Dedifferentiated amniotic fluid mesenchymal stem cell (primary cell): Measurements from ENCODE around the gene DNAAF8.
A peak's percentile ranks its signal among the peaks of the same experiment; 100 is the strongest.

ENCODE experiments used
- DNase-seq: peaks from one replicate; pipeline ENCODE4 v3.0.0-alpha.2; 2016; ENCODE audit errors: extremely low spot score

The DNAAF8 gene

DNA sequence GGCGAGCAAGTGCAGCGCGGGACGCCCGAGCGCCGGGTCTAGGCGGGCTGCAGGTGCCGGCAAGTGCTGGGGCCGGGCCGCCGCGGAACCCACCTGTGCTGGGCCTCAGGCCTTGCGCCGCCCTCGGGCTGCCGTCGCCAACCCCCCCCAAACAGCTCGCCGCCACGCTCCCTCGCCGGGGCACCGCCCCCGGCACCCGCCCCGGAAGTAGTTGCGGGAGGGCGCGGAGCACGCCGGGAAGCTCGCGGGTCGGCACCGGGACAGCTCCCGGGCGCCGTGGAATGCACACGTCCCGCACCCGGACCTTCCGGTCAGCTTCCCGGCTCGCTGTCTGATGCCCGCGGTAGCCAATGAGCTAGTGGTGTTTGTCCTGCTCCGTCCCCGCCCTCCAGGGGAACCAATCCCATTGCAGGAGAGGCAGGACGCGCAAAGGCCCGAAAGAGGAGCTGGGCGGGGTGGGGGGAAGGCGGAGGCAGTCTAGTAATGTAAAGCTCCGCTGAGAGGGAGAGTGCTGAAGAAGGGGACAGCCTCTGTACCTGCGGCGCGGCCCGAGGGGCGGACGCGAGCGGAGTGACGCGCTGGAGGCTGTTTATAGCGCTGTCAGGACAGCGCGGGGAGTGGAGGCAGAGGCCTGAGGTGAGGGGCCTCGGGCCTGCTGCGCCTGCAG, at the start of gene DNAAF8, which contains the start of gene ANKS3:
Gene DNAAF8 (plus strand): TSS at position 475 of the 667 bp plus-strand sequence. CDS start 1,978 bp downstream, outside the sequence.
Gene ANKS3 (minus strand): TSS at position 209 of the 667 bp plus-strand sequence. CDS start 4,122 bp downstream, outside the sequence.
- peak; percentile 98 for DNase-seq

DNA sequence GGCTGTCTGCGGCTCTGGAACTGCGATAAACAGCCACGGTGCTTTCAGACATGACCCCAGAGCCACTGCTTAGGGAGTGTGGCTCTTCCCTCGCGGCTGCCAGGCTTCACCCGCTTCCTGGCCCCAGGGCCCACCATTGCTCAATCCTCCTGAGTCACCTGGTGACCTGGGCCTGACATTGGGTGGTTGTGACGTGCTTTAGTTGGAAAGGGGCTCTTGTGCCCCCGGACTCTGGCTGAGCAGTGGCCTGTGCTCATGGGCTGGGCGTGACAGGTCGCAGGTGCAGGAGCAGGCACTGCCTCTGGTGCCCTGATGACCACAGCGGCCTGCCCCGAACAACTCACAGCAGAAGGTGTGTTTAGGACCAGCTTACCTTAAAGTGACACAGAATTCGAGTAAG, 49.6 kb upstream of the DNAAF8 start:
- DNase-seq = no peak

DNA sequence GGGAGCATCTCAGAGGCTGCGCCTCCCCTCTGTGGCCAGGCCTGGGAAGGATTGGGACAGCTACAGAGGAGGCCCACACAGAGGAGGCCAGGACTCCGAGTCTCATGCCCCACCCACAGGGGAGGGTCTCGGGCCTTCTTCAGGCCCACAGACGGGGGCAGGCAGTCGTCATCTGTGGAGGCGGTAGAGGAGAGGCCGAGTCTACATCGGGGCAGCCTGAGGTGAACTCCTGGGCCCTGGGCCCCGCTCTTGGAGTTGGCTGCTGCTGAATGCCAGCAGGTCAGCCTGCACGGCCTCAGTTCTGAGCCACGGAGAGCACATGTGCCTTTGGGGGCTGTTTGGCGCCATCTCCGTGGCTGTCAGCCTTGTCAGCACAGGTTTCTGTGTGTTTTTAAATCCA, 49.0 kb upstream of the DNAAF8 start:
- DNase-seq = no peak

GRCh38 chr16:4685776-4686496, 48.4 kb upstream of the DNAAF8 start:
- no peak for DNase-seq

DNA sequence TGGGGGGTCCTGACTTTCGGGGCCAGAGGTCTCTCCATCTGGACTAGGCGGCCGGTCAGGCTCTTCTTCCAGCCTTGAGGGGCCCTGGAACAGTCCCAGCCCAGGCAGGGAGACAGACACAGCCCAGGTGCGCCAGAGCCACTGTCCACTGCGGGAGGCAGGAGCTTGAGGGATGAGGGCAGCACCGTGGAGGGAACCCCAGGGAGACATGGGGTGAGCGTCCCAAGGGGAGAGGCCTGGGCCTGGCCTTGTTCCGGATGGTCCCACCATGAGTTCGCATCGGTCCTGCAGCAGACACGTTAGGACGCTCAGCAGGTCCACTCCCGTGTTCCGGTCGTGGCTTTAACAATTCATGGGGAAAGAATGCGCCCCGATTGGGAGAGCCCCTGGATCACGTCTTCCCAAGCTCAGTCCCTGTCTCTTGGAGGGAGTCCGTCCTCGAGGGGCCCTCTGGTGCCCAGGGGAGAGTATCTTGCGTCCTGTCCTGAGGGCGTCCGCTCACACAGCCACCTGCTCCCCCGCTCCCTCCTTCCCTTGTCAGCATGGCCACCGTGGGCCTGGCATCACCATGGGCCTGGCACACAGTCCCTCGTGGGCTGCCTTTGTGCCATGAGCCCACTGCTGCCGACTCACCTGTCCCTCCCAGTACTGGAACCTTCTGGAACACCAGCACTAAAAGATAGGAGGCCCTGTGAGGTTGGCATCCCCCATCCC, 47.7 kb upstream of the DNAAF8 start:
- no peak for DNase-seq

DNA sequence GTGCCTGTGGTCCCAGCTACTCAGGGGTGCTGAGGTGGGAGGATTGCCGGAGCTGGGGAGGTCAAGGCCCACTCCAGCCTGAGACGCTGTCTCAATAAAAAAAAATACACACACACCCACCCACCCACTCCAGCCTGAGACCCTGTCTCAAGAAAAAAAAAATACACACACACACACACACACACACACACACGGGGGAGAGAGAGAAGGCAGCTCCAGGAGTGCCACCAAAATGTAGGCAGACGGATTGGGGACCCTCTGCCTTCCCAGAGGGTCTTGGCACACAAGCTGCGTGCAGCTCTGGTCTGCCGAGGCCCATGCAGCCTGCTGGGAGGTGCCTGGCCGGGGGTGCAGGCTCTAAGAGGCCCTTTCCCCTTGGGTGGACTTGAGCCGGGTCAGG, 46.9 kb upstream of the DNAAF8 start:
- no peak for DNase-seq

DNA sequence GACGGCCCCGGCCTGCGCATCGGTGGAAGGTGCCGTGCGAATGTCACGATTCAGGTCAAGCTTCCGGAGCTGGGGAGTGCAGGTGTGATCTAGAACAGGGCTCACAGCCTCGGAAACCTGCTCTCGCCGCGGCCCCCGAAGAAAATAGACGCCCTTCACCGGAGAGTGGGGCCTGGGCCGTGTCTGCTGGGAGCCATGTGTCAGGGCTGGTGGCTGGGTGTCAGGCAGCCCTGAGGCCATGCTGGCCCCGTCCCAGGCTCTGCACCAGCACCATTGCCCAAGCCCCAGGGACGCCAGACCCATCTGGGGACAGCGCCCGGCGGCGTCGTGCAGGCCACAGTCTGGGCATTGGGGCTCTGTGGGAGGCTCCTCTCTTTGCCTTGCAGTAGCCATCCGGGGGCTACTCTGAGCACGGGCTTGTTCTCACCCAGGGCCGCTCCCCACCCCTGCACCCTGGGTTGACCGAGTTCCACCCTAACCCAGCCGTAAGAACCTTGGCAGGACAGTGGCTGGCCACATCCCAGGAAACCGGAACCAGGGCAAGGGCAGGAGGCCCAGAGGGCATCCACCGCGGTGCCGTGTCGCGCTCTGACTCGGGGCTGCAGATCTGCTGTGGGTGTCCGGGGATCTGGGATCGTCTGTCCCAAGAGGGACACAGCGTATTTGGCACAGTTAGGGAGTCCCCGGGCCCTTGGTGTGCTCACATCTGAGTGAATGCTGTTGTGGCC, 46.2 kb upstream of the DNAAF8 start:
- no peak for DNase-seq

- DNase-seq = no peak
Measured at GRCh38 chr16:4688674-4689045, 45.7 kb upstream of the DNAAF8 start.

DNA sequence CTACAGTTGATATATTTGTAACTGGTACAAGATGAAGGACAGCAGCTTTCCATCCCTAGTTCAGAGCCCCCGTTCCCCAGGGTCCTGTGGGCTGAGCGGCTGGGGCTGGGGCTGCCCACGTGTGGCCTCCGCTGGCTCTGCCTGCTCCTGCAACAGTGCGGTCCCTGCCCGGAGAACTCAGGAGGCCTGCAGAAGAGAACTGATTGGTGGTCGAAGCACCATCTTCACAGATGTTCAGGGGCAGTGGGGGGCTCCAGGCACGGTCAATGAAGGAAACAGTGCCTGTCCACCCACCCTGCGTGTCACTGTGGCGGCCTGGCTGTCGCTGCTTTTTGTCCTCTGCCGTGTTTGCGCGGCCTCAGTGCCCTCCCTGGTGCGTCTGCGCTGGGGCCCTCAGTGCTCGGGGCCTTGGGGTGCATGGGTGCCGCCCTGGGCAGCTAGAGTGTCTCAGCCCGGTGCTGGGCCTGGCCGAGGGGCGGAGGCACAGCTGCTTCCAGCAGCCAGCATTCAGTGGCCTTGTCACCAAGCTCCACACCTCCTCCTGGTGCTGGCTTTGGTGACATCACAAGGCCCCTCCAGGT, 45.2 kb upstream of the DNAAF8 start:
- no peak for DNase-seq

DNA sequence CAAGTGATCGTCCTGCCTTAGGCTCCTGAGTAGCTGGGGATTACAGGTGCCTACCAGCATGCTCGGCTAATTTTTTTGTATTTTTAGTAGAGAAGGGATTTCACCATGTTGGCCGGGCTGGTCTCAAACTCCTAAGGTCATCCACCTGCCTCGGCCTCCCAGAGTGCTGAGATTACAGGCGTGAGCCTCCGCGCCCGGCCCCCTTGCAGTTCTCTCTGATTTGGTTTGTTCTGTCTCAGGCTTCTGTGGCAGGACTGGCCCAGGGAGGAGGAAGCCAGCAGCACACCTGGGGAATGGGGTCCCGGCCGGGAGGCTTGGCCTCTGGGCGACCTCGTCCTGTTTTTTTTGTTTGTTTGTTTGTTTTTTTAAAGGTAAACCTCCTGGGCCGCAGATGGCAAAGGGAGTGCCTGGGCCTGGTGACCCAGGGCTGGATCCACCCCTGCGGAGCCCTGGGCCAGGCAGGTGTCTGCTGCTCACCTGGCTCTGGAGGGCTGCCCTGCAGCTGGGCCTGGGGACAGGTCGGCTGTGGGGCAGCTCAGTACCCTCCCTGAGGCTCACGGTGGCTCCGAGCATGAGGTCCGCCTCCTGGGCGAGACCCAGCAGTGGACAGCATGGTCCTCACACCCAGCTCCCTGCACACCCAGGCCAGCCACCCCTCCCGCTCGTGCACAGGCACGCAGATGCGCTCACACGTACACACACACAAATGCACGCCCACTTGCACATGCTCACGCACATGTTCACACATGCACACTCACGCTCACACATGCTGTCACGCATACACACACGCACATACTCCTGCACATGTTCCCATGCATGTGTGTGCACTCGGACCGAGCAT, 44.3 kb upstream of the DNAAF8 start:
- no peak for DNase-seq

- no peak for DNase-seq
Measured at GRCh38 chr16:4690946-4691665, 43.2 kb upstream of the DNAAF8 start.

- no peak for DNase-seq
Measured at GRCh38 chr16:4691666-4692412, 42.5 kb upstream of the DNAAF8 start.

DNA sequence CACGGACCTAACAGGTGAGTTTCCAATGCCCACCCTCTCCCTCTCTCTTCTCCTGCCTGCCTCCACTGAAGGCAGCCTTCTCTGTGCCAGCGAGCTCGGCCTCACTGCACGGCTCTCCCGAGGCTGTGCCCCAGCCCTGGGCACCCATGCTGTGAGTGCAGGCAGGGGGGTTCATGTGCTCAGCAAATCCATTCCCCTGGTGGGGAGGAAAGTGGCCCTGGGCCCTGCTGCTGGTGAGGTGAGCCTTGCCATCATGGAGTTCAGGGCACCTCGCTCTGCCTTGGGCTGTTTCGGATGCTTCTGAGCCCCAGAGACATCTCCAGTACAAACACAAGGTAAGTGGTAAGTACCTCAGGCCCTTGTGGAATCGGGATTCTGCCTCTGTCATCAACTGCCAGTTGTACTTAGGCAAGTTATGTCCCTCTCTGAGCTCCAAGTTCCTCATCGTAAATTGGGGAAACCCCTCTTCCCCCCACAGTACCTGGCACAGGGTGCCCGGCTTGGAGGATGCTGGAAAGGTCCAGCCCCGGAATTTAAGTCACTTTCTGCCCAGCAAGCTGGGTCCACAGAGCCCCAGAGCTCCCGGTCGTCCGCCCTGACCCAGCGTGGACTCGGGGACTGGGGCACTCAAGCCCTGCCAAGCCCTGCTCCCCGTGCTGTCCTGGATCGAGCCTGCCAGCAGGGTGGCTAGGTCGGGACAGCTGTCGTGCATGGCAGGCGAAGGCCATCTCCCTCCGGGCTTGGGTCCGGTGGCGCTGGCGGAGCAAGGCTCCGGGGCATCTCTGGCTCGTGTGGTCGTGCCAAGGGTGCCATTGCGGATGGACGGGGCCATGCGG, 41.7 kb upstream of the DNAAF8 start:
- DNase-seq = no peak

- DNase-seq = peak; percentile 91
Measured at GRCh38 chr16:4693296-4693955, 40.9 kb upstream of the DNAAF8 start, which contains the start of gene NUDT16L1. TSS of gene NUDT16L1 (plus strand) at chr16:4693562. CDS start at chr16:4693727, 165 bp downstream.

DNA sequence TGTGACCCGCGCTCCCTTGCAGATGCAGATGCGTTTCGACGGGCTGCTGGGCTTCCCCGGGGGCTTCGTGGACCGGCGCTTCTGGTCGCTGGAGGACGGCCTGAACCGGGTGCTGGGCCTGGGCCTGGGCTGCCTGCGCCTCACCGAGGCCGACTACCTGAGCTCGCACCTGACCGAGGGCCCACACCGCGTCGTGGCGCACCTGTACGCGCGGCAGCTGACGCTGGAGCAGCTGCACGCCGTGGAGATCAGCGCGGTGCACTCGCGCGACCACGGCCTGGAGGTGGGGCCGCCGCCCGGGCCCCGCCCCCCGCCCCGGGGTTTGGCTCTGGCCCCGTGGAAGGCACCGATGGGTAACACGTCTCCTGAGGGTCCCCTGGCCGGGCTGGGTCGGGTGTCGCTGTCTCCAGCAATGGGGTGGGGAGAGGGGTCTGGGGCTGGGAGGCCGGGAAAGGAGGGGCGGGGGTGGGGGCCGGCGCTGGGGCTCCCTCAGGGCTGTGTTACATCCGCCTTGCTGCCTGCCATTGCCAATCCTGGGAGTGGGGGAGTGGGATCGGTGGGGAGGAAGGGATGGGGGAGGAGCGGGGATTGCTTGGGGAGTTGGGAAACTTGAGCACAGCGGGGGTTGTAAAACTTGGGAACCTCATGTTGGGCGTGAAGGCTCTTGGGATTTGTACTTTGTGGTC, 40.2 kb upstream of the DNAAF8 start:
- peak; percentile 22 for DNase-seq

DNA sequence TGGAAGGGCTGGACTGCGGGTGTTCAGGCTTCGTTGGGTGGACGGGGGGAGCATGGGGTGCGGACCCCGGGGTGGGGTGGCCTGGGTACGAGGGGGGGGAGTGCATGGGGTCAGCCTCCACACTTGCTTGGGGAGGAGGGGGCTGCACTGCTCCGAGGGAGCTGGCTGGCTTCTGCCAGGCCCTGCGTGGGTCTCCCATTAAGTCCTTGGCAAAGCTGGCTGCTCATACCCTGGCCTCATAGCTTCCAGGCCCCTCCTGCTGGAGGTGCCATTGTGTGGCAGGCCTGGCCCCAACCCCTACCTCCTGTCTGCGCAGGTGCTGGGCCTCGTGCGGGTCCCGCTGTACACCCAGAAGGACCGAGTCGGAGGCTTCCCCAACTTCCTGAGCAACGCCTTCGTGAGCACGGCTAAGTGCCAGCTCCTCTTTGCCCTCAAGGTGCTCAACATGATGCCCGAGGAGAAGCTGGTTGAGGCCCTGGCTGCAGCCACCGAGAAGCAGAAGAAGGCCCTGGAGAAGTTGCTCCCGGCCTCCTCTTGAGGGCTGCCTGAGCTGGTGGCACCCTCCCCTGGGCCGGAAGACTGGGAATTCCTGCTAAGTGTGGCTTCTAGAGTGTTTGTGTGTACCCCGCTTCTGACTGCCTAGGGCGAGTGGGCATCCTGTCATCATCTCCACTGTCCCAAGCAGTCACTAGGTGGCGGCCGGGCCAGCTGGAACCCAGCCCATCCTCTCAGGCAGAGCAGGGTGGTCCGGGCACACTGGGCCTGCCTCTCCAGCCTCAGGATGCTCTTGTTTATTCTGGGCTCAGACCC, 39.5 kb upstream of the DNAAF8 start:
- no peak for DNase-seq
